Testis (tissue), 2 donors: Measurements from ENCODE around the gene GPR89B.
"Not testable (repeated sequence)": the region's sequence is repeated elsewhere in the genome, so short reads cannot be mapped to it uniquely, and the experiment has no call there.

Source experiments
- CTCF ChIP-seq, 3 experiments: fragments of 450-650 bp in 2 of 3; fragments of 200-600 bp in 1 of 3; sonication (generic) in 1 of 3; IDR thresholded peaks; one replicate each; pipeline ENCODE4 v1.5.1; 2016 to 2019; ENCODE audit warnings: antibody characterized with exemption in 3 of 3, mild to moderate bottlenecking in 2 of 3, moderate library complexity in 1 of 3
- POLR2A ChIP-seq: fragments of 450-650 bp; IDR thresholded peaks from one replicate; pipeline ENCODE4 v1.6.1; 2017; ENCODE audit warnings: antibody characterized with exemption, mild to moderate bottlenecking, moderate library complexity

GRCh38 chr1:147940456-147940855 lies 12.2 kb downstream of the GPR89B start:
- not testable (repeated sequence) for TF ChIP-seq CTCF (IDR thresholded peaks at IDR 0.05); POLR2A
